Activated CD4-positive, alpha-beta T cell treated with anti-CD3 and anti-CD28 coated beads for 24 hours (primary cell): Measurements from ENCODE around the gene RPL31.

Experiments
- DNase-seq, 2 donors: peaks; one replicate each; pipeline ENCODE4 v3.0.0-alpha.2; 2020; ENCODE audit warnings: low read depth in 2 of 2

Gene RPL31

GRCh38 chr2:101001691-101002561, at the start of gene RPL31:
TSS of gene RPL31 (plus strand) at chr2:101002289. CDS start at chr2:101002702, 413 bp downstream.
- peak; percentile 92 to 96 for DNase-seq

- no peak for DNase-seq
Measured at GRCh38 chr2:100952512-100952911, 49.6 kb upstream of the RPL31 start.

GRCh38 chr2:100953406-100954043, 48.6 kb upstream of the RPL31 start:
- DNase-seq: no peak

- DNase-seq: no peak
Measured at GRCh38 chr2:100954044-100954420, 48.1 kb upstream of the RPL31 start.

- no peak for DNase-seq
Measured at GRCh38 chr2:100955226-100955625, 46.9 kb upstream of the RPL31 start.

- no peak for DNase-seq
Measured at GRCh38 chr2:100956081-100956480, 46.0 kb upstream of the RPL31 start.

- DNase-seq: no peak
Measured at GRCh38 chr2:100957996-100958653, 44.0 kb upstream of the RPL31 start.

GRCh38 chr2:100959225-100959880, 42.7 kb upstream of the RPL31 start:
- no peak for DNase-seq

- no peak for DNase-seq
Measured at GRCh38 chr2:100960688-100961087, 41.4 kb upstream of the RPL31 start.

GRCh38 chr2:100962366-100963025, 39.6 kb upstream of the RPL31 start:
- no peak for DNase-seq

- no peak for DNase-seq
Measured at GRCh38 chr2:100963026-100963375, 39.1 kb upstream of the RPL31 start.

- DNase-seq: no peak
Measured at GRCh38 chr2:100964222-100964621, 37.9 kb upstream of the RPL31 start.

GRCh38 chr2:100964681-100965169, 37.4 kb upstream of the RPL31 start:
- no peak for DNase-seq

GRCh38 chr2:100965596-100965995, 36.5 kb upstream of the RPL31 start:
- DNase-seq: no peak

GRCh38 chr2:100967716-100968115, 34.4 kb upstream of the RPL31 start:
- DNase-seq: no peak

- DNase-seq: no peak
Measured at GRCh38 chr2:100968146-100969145, 33.6 kb upstream of the RPL31 start.

GRCh38 chr2:100969998-100970397, 32.1 kb upstream of the RPL31 start:
- DNase-seq: no peak

GRCh38 chr2:100971221-100971620, 30.9 kb upstream of the RPL31 start:
- no peak for DNase-seq

GRCh38 chr2:100972452-100972851, 29.6 kb upstream of the RPL31 start:
- no peak for DNase-seq
